ENCODE results near the gene SCN2A. TPM values are rescaled to one million over a fixed set of nuclear protein-coding genes. Genes with fewer than 3 reads are reported as not detected.

SCN2A gene
- total and polyA plus RNA-seq, 10 of the 15 experiments (the other 5 are each of a cell fraction or from before 2014, with no cell fraction given), result 0.01 TPM; not detected in 8

DNA sequence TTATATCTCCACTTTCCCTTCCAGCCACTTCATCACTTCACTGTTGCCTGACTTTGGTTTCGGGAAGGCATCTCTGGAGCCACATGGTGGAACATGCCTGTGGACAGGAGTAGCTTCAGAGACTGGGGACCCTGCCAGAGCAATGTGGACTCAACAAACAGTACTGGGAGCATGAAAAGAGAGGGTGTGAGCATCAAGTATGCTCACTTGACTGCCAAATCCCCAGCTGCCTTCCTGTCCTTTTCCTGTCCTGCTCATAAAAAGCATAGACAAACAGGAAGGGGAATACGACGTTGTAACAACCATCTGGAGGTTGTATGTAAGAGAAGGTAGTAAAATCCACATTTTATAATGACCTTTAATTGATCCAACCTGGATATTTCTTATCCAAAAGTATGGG lies 169.0 kb downstream of the SCN2A start:
- ChIA-PET POLR2A (no interaction called here), CTCF (interaction anchor here (1.0 kb wide), 1 partner anchor 8 kb away, joined by 3 read pairs; no protein-coding TSS in a partner anchor), RAD21 (ENCODE audit: unreplicated experiment) (interaction anchor here (1.2 to 1.6 kb wide), 2 partner anchors 27 to 28 kb away, joined by 3 to 6 read pairs; no protein-coding TSS in a partner anchor), SMC1A (ENCODE audit: uncharacterized antibody, unreplicated experiment) (interaction anchor here (0.9 to 8.0 kb wide), 7 partner anchors 23 to 291 kb away, joined by 3 to 114 read pairs (median 3); no protein-coding TSS in a partner anchor)
- Histone ChIP-seq H3K4me3 (no peak overlapping the region), H2AFZ (ENCODE audit: control insufficient read depth, low read depth, low read length) (no peak overlapping the region), H3K27ac (ENCODE audit: control insufficient read depth, insufficient read depth) (no peak overlapping the region), H3K79me2 (ENCODE audit: control insufficient read depth, insufficient read depth, low read length) (no peaks in the 10 kb centered on the region), H3K27me3 (replicated peaks in 1 of 2; ENCODE audit: control insufficient read depth in 2 of 2, insufficient read depth in 2 of 2, low read length in 1 of 2) (no peaks in the 10 kb centered on the region), H4K20me1 (ENCODE audit: control insufficient read depth, insufficient read depth) (no peaks in the 10 kb centered on the region), H3K9me3 (replicated peaks; ENCODE audit: control insufficient read depth, insufficient read depth, low read length) (no peaks in the 10 kb centered on the region), H3K9ac (ENCODE audit: control insufficient read depth, insufficient read depth, low read length) (no peak overlapping the region), H3K4me2 (ENCODE audit: control insufficient read depth, insufficient read depth) (no peak overlapping the region), H3K36me3 (ENCODE audit: control insufficient read depth in 2 of 2, insufficient read depth in 2 of 2, low read length in 1 of 2) (no peaks in the 10 kb centered on the region), H3K4me1 (ENCODE audit: control insufficient read depth, insufficient read depth, low read length) (no peaks in the 10 kb centered on the region)
- ATAC-seq (no peak), FAIRE-seq (no peak), DNase-seq (ENCODE audit: low read depth, low spot score) (no peak)
- no peak for TF ChIP-seq CBFB (IDR thresholded peaks at IDR 0.05; ENCODE audit: low read depth)
- TF ChIP-seq MYC (IDR thresholded peaks at IDR 0.05; ENCODE audit: insufficient read depth, insufficient read length, insufficient replicate concordance, low read length, severe bottlenecking), result no peak
- TF ChIP-seq, protein P1, sequence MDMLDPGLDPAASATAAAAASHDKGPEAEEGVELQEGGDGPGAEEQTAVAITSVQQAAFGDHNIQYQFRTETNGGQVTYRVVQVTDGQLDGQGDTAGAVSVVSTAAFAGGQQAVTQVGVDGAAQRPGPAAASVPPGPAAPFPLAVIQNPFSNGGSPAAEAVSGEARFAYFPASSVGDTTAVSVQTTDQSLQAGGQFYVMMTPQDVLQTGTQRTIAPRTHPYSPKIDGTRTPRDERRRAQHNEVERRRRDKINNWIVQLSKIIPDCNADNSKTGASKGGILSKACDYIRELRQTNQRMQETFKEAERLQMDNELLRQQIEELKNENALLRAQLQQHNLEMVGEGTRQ (IDR thresholded peaks at IDR 0.05; ENCODE audit: borderline replicate concordance, low read depth, low read length), result no peak
- TF ChIP-seq KDM1A (IDR thresholded peaks at IDR 0.05; ENCODE audit: borderline replicate concordance), result no peak
- no peak for TF ChIP-seq ATF7 (IDR thresholded peaks at IDR 0.05; ENCODE audit: low read depth)
- TF ChIP-seq ZNF207 (IDR thresholded peaks at IDR 0.05; ENCODE audit: borderline replicate concordance), result no peak
- TF ChIP-seq SP1 (IDR thresholded peaks at IDR 0.05; ENCODE audit: low read depth, low read length), result no peak
- TF ChIP-seq, protein P2, sequence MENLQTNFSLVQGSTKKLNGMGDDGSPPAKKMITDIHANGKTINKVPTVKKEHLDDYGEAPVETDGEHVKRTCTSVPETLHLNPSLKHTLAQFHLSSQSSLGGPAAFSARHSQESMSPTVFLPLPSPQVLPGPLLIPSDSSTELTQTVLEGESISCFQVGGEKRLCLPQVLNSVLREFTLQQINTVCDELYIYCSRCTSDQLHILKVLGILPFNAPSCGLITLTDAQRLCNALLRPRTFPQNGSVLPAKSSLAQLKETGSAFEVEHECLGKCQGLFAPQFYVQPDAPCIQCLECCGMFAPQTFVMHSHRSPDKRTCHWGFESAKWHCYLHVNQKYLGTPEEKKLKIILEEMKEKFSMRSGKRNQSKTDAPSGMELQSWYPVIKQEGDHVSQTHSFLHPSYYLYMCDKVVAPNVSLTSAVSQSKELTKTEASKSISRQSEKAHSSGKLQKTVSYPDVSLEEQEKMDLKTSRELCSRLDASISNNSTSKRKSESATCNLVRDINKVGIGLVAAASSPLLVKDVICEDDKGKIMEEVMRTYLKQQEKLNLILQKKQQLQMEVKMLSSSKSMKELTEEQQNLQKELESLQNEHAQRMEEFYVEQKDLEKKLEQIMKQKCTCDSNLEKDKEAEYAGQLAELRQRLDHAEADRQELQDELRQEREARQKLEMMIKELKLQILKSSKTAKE (IDR thresholded peaks at IDR 0.05; ENCODE audit: low read depth, poor library complexity, severe bottlenecking), result no peak
- no peak for TF ChIP-seq LARP7 (IDR thresholded peaks at IDR 0.05)
- no peak for TF ChIP-seq CREB1 (IDR thresholded peaks at IDR 0.05; ENCODE audit: low read depth)
- no peak for TF ChIP-seq YY1 (IDR thresholded peaks at IDR 0.05; ENCODE audit: low read depth, low read length)
- no peak for TF ChIP-seq RAD21 (IDR thresholded peaks at IDR 0.05; ENCODE audit: insufficient read depth, low read depth, low read length)
- TF ChIP-seq GABPA (IDR thresholded peaks at IDR 0.05; ENCODE audit: low read depth), result no peak
- TF ChIP-seq EED (IDR thresholded peaks at IDR 0.05; ENCODE audit: low read depth), result no peak
- TF ChIP-seq IKZF2 (IDR thresholded peaks at IDR 0.05), result no peak
- no peak for TF ChIP-seq RFX5 (IDR thresholded peaks at IDR 0.05; ENCODE audit: low read depth, low read length)
- no TSS peak for BruUV-seq (replicated peaks)
- in situ Hi-C loops (cut with MboI) (no loop called here), intact Hi-C loops (cut with micrococcal nuclease; ENCODE audit: unreplicated experiment) (no loop called here)
- 0% methylated on average over 3 of the region's 3 CpGs for whole genome bisulfite sequencing (ENCODE audit: insufficient coverage, insufficient replicate concordance, low lambda C conversion rate, missing lambda C conversion rate)
